WTC11 (cell line): Measurements from ENCODE around the gene SPOUT1.
A peak's percentile ranks its signal among the peaks of the same experiment; 100 is the strongest.

Source experiments
- ESRRA ChIP-seq: sonication (generic); formaldehyde crosslinking; IDR thresholded peaks from 2 replicates; pipeline ENCODE4 v1.8.1; 2022; ENCODE audit warnings: mild to moderate bottlenecking, missing genetic modification reagents, borderline replicate concordance
- IRF2 ChIP-seq: sonication (generic); formaldehyde crosslinking; IDR thresholded peaks from 2 replicates; pipeline ENCODE4 v1.8.0; 2022; ENCODE audit warnings: low read depth, missing genetic modification reagents, borderline replicate concordance
- KAT7 ChIP-seq: sonication (generic); formaldehyde crosslinking; IDR thresholded peaks from 2 replicates; pipeline ENCODE4 v1.8.1; 2023; ENCODE audit warnings: missing genetic modification reagents, mild to moderate bottlenecking, borderline replicate concordance
- NFE2L1 ChIP-seq: sonication (generic); formaldehyde crosslinking; IDR thresholded peaks from 2 replicates; pipeline ENCODE4 v1.8.1; 2023; ENCODE audit warnings: missing genetic modification reagents
- SMAD3 ChIP-seq: sonication (generic); formaldehyde crosslinking; IDR thresholded peaks from 2 replicates; pipeline ENCODE4 v1.8.0; 2022; ENCODE audit warnings: missing genetic modification reagents, mild to moderate bottlenecking, borderline replicate concordance
- ZNF263 ChIP-seq: sonication (generic); formaldehyde crosslinking; IDR thresholded peaks from 2 replicates; pipeline ENCODE4 v1.8.1; 2022; ENCODE audit warnings: low read depth, mild to moderate bottlenecking, moderate library complexity, missing genetic modification reagents
- TF ChIP-seq, protein P1 (sequence below): sonication (generic); formaldehyde crosslinking; IDR thresholded peaks from 2 replicates; pipeline ENCODE4 v1.8.0; 2023; ENCODE audit warnings: missing genetic modification reagents
- TF ChIP-seq, protein P2 (sequence below): fragments of 200-600 bp; IDR thresholded peaks from 2 replicates; pipeline ENCODE4 v1.8.0; 2022; ENCODE audit warnings: antibody characterized with exemption
- TF ChIP-seq, protein P3 (sequence below): fragments of 250-450 bp; sonication (Bioruptor Pico); IDR thresholded peaks from 2 replicates; pipeline ENCODE4 v2.1.2; 2022; ENCODE audit warnings: mild to moderate bottlenecking, moderate library complexity
- TF ChIP-seq, protein P4 (sequence below): sonication (generic); formaldehyde crosslinking; IDR thresholded peaks from 2 replicates; pipeline ENCODE4 v1.8.1; 2022; ENCODE audit warnings: low read depth, missing genetic modification reagents, borderline replicate concordance

DNA sequence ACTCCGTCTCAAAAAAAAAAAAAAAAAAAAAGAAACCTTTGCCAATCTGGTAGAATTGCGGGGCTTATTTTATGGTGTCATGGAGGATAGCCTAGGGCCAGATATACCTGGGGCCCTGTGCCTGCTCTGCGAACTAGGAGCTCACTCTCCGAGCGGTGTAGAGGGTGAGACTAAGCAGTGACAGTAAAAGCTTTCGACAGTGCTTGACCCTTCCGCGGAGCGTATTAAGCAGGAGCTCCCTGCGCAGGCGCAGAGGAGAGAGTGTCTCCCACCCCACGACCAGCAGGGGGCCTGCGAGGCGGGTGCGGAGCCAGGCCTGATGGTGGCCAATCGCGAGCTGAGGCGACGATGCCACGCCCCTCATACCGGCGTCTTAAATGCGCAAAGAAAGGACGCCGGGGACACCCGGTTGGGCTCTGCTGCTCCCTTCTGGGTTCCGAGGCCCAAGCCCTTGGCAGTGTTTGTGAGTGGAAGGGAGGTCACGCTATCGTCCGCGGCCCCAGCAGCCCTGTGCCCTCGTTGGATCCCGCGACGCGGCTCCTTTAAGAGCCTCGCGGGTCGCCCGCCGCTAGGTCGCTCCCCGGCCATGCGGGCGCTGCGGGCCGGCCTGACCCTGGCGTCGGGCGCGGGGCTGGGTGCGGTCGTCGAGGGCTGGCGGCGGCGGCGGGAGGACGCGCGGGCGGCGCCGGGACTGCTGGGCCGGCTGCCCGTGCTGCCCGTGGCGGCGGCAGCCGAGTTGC, 11.3 kb downstream of the SPOUT1 start, which contains the start of gene ENDOG:
- TF ChIP-seq, protein P1, sequence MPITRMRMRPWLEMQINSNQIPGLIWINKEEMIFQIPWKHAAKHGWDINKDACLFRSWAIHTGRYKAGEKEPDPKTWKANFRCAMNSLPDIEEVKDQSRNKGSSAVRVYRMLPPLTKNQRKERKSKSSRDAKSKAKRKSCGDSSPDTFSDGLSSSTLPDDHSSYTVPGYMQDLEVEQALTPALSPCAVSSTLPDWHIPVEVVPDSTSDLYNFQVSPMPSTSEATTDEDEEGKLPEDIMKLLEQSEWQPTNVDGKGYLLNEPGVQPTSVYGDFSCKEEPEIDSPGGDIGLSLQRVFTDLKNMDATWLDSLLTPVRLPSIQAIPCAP, result no peak
- TF ChIP-seq, protein P2, sequence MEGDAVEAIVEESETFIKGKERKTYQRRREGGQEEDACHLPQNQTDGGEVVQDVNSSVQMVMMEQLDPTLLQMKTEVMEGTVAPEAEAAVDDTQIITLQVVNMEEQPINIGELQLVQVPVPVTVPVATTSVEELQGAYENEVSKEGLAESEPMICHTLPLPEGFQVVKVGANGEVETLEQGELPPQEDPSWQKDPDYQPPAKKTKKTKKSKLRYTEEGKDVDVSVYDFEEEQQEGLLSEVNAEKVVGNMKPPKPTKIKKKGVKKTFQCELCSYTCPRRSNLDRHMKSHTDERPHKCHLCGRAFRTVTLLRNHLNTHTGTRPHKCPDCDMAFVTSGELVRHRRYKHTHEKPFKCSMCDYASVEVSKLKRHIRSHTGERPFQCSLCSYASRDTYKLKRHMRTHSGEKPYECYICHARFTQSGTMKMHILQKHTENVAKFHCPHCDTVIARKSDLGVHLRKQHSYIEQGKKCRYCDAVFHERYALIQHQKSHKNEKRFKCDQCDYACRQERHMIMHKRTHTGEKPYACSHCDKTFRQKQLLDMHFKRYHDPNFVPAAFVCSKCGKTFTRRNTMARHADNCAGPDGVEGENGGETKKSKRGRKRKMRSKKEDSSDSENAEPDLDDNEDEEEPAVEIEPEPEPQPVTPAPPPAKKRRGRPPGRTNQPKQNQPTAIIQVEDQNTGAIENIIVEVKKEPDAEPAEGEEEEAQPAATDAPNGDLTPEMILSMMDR, result peak; percentile 53; the same call in 1 of the 2 replicates
- TF ChIP-seq KAT7 (no peak), ZNF263 (CRISPR knock-in tag) (0 out of 2 replicates have a peak, but pooled peaks have one; percentile 3), NFE2L1 (CRISPR knock-in tag) (peak; percentile 77; the same call in 1 of the 2 replicates), IRF2 (CRISPR knock-in tag) (no peak), ESRRA (no peak), SMAD3 (no peak)
- TF ChIP-seq, protein P3, sequence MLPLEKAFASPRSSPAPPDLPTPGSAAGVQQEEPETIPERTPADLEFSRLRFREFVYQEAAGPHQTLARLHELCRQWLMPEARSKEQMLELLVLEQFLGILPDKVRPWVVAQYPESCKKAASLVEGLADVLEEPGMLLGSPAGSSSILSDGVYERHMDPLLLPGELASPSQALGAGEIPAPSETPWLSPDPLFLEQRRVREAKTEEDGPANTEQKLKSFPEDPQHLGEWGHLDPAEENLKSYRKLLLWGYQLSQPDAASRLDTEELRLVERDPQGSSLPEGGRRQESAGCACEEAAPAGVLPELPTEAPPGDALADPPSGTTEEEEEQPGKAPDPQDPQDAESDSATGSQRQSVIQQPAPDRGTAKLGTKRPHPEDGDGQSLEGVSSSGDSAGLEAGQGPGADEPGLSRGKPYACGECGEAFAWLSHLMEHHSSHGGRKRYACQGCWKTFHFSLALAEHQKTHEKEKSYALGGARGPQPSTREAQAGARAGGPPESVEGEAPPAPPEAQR (CRISPR knock-in tag), result no peak
- TF ChIP-seq, protein P4, sequence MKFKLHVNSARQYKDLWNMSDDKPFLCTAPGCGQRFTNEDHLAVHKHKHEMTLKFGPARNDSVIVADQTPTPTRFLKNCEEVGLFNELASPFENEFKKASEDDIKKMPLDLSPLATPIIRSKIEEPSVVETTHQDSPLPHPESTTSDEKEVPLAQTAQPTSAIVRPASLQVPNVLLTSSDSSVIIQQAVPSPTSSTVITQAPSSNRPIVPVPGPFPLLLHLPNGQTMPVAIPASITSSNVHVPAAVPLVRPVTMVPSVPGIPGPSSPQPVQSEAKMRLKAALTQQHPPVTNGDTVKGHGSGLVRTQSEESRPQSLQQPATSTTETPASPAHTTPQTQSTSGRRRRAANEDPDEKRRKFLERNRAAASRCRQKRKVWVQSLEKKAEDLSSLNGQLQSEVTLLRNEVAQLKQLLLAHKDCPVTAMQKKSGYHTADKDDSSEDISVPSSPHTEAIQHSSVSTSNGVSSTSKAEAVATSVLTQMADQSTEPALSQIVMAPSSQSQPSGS, result no peak
